Measurements from ENCODE around the gene MICAL2.

- TF ChIP-seq ELF1 (IDR thresholded peaks at IDR 0.05; ENCODE audit: borderline replicate concordance, low read depth) (no peak), CTCF (IDR thresholded peaks at IDR 0.05 in 2 of 3, conservative IDR thresholded peaks at IDR 0.05 in 1 of 3; ENCODE audit: borderline replicate concordance in 1 of 3, insufficient read depth in 1 of 3, low read depth in 2 of 3, low read length in 2 of 3) (no peak), POLR2A (IDR thresholded peaks at IDR 0.05; ENCODE audit: borderline replicate concordance, extremely low read depth, insufficient read depth, insufficient read length) (no peak), REST (IDR thresholded peaks at IDR 0.05; ENCODE audit: low read depth) (no peak), RAD21 (IDR thresholded peaks at IDR 0.05; ENCODE audit: low read depth) (peak; percentile 31; the same call in 1 of the 2 replicates), EZH2 (IDR thresholded peaks at IDR 0.05) (no peak), SIN3A (IDR thresholded peaks at IDR 0.05; ENCODE audit: low read depth) (peak; percentile 54; the same call in 1 of the 2 replicates), ZNF274 (IDR thresholded peaks at IDR 0.05; ENCODE audit: low read depth, low read length) (no peak), FOSL1 (IDR thresholded peaks at IDR 0.05; ENCODE audit: low read depth) (peak; percentile 98), POLR2AphosphoS5 (IDR thresholded peaks at IDR 0.05; ENCODE audit: low read depth, low read length) (peak; percentile 55), JUND (IDR thresholded peaks at IDR 0.05) (peak; percentile 95), EGR1 (IDR thresholded peaks at IDR 0.05; ENCODE audit: low read depth) (peak; percentile 37; the same call in 1 of the 2 replicates), SRF (IDR thresholded peaks at IDR 0.05; ENCODE audit: low read depth) (peak; percentile 86)
- TF ChIP-seq, protein P1, sequence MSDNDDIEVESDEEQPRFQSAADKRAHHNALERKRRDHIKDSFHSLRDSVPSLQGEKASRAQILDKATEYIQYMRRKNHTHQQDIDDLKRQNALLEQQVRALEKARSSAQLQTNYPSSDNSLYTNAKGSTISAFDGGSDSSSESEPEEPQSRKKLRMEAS (IDR thresholded peaks at IDR 0.05) = peak; percentile 51; the same call in 1 of the 2 replicates
Observed at GRCh38 chr11:12079726-12080556, 30.4 kb upstream of the MICAL2 start.

Data from HCT116 (cell line).